GM23338 (cell line): ENCODE measurements around the gene ASAP2. TPM values are rescaled to one million over a fixed set of nuclear protein-coding genes. Genes with fewer than 3 reads are reported as not detected.

ENCODE experiments used
- ATAC-seq: fragments of 200-7000 bp; cut with Tn5 transposase; 3 replicates; pipeline ENCODE4 v1.9.1; 2020
- DNase-seq: peaks from one replicate; pipeline ENCODE4 v3.0.0-alpha.2; 2015; ENCODE audit warnings: low spot score
- H2AFZ ChIP-seq: fragments of 200-600 bp; sonication (generic); 2 replicates; pipeline ENCODE4 v1.8.0; 2016; ENCODE audit warnings: antibody characterized with exemption, mild to moderate bottlenecking, moderate library complexity
- H3F3A ChIP-seq: fragments of 200-600 bp; sonication (generic); replicated peaks from 2 replicates; pipeline ENCODE4 v1.8.0; 2017; ENCODE audit warnings: antibody characterized with exemption, mixed run types, low read depth
- H3K27ac ChIP-seq: fragments of 200-600 bp; sonication (generic); 2 replicates; pipeline ENCODE4 v1.6.1; 2016; ENCODE audit warnings: low read depth
- H3K27me3 ChIP-seq: fragments of 200-600 bp; sonication (generic); 2 replicates; pipeline ENCODE4 v1.8.0; 2016; ENCODE audit warnings: mild to moderate bottlenecking, mixed run types, moderate library complexity; ENCODE audit not compliant: insufficient read depth
- H3K36me3 ChIP-seq: fragments of 200-600 bp; sonication (generic); 2 replicates; pipeline ENCODE4 v1.8.0; 2016; ENCODE audit warnings: mild to moderate bottlenecking; ENCODE audit not compliant: insufficient read depth
- H3K4me1 ChIP-seq: fragments of 200-600 bp; sonication (generic); 2 replicates; pipeline ENCODE4 v1.8.0; 2016; ENCODE audit warnings: mild to moderate bottlenecking, moderate library complexity; ENCODE audit not compliant: insufficient read depth
- H3K4me2 ChIP-seq: fragments of 200-600 bp; sonication (generic); 2 replicates; pipeline ENCODE4 v1.7.1; 2017; ENCODE audit warnings: mixed run types
- H3K4me3 ChIP-seq: fragments of 200-600 bp; sonication (generic); 2 replicates; pipeline ENCODE4 v1.6.1; 2016; ENCODE audit warnings: mixed run types
- H3K79me2 ChIP-seq: fragments of 200-600 bp; sonication (generic); replicated peaks from 2 replicates; pipeline ENCODE4 v1.8.0; 2017; ENCODE audit warnings: mild to moderate bottlenecking; ENCODE audit not compliant: insufficient read depth
- H3K9me2 ChIP-seq: fragments of 200-600 bp; sonication (generic); 2 replicates; pipeline ENCODE4 v1.8.0; 2017; ENCODE audit not compliant: insufficient read depth
- H4K20me1 ChIP-seq: fragments of 200-600 bp; sonication (generic); replicated peaks from 2 replicates; pipeline ENCODE4 v1.8.0; 2017; ENCODE audit warnings: mild to moderate bottlenecking; ENCODE audit not compliant: insufficient read depth
- H3K27ac Mint-ChIP-seq: 2 replicates; pipeline ENCODE4 v1.8.0; 2020; ENCODE audit warnings: inconsistent platforms, mild to moderate bottlenecking, moderate library complexity, mixed read lengths
- H3K27me3 Mint-ChIP-seq: 3 replicates; pipeline ENCODE4 v1.8.0; 2022; ENCODE audit warnings: low read depth, mild to moderate bottlenecking, moderate library complexity, mixed read lengths, inconsistent platforms; ENCODE audit not compliant: insufficient read depth, poor library complexity
- H3K36me3 Mint-ChIP-seq: 3 replicates; pipeline ENCODE4 v1.8.0; 2021; ENCODE audit warnings: low read depth, mild to moderate bottlenecking, inconsistent platforms, moderate library complexity, mixed read lengths
- H3K4me1 Mint-ChIP-seq: 3 replicates; pipeline ENCODE4 v1.8.0; 2020; ENCODE audit warnings: mild to moderate bottlenecking, inconsistent platforms, mixed read lengths
- H3K4me3 Mint-ChIP-seq: 3 replicates; pipeline ENCODE4 v1.8.0; 2021; ENCODE audit warnings: moderate library complexity, mild to moderate bottlenecking, inconsistent platforms, mixed read lengths
- H3K9me3 Mint-ChIP-seq: 3 replicates; pipeline ENCODE4 v1.8.0; 2020; ENCODE audit warnings: moderate library complexity, mild to moderate bottlenecking, inconsistent platforms, mixed read lengths
- CREB1 ChIP-seq: fragments of 250-450 bp; sonication (Bioruptor Pico); IDR thresholded peaks from 2 replicates; pipeline ENCODE4 v1.5.0; 2020; ENCODE audit warnings: low read depth, mild to moderate bottlenecking, moderate library complexity
- EZH2 ChIP-seq: fragments of 200-600 bp; sonication (generic); IDR thresholded peaks from one replicate; pipeline ENCODE4 v1.8.0; 2017; ENCODE audit warnings: antibody characterized with exemption, mild to moderate bottlenecking, low read depth; ENCODE audit not compliant: unreplicated experiment
- JUNB ChIP-seq: IDR thresholded peaks from one replicate; pipeline ENCODE4 v1.6.1; 2016; ENCODE audit warnings: antibody characterized with exemption; ENCODE audit not compliant: unreplicated experiment
- NANOG ChIP-seq: IDR thresholded peaks from 2 replicates; pipeline ENCODE4 v1.6.1; 2016; ENCODE audit warnings: antibody characterized with exemption, borderline replicate concordance
- STAT1 ChIP-seq: IDR thresholded peaks from one replicate; pipeline ENCODE4 v1.6.1; 2016; ENCODE audit warnings: antibody characterized with exemption; ENCODE audit not compliant: unreplicated experiment
- ZNF114 ChIP-seq: fragments of 250-450 bp; sonication (Bioruptor Pico); IDR thresholded peaks from 2 replicates; pipeline ENCODE4 v1.5.0; 2020; ENCODE audit warnings: mild to moderate bottlenecking, moderate library complexity
- polyA plus RNA-seq: library from polyadenylated mRNA; unstranded; fragments of >200 nt; fragmentation: Nextera tagmentation; extraction: Ambion mirVana; gene quantifications from 2 replicates; pipeline ENCODE4 v1.2.1, GENCODE V29; 2016
- total RNA-seq: library from RNA; depleted of rRNA; stranded (reverse); fragments of >200 nt; shearing (Covaris generic); gene quantifications from 2 replicates; pipeline ENCODE4 v1.2.3, GENCODE V29; 2014
- TF ChIP-seq, protein P1 (sequence below): fragments of 250-450 bp; sonication (Bioruptor Pico); IDR thresholded peaks from 2 replicates; pipeline ENCODE4 v1.5.0; 2020; ENCODE audit warnings: mild to moderate bottlenecking, moderate library complexity
- TF ChIP-seq, protein P2 (sequence below): IDR thresholded peaks from 2 replicates; pipeline ENCODE4 v1.6.1; 2016; ENCODE audit warnings: antibody characterized with exemption
- TF ChIP-seq, protein P3 (sequence below), 2 experiments: fragments of 200-600 bp in 1 of 2; sonication (generic) in 1 of 2; conservative IDR thresholded peaks; 2 replicates each; pipeline versions ENCODE4 v1.5.1 to v1.6.1; 2016 to 2017; ENCODE audit warnings: antibody characterized with exemption in 2 of 2, low read depth in 2 of 2, mild to moderate bottlenecking in 2 of 2, moderate library complexity in 1 of 2

ASAP2 gene
- total and polyA plus RNA-seq, 2 experiments from 2014 or later = 2.6 to 15.6 TPM

DNA sequence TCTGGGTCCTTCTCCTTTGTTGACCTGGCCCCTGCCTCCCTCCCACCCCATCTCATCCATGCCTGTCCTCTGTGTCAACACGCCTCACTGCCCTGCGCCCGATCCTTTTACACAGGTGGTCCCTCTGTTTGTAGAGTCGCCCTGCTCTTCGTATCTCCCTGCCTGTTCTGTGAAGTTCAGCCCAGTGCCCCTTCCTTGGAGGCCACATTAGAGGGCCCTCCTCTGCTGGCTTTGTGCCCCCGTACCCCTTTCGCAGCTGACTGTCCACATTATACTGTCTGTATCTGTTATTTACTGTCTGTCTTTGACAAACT is 25.5 kb downstream of the ASAP2 start (continued):
- TF ChIP-seq, protein P1, sequence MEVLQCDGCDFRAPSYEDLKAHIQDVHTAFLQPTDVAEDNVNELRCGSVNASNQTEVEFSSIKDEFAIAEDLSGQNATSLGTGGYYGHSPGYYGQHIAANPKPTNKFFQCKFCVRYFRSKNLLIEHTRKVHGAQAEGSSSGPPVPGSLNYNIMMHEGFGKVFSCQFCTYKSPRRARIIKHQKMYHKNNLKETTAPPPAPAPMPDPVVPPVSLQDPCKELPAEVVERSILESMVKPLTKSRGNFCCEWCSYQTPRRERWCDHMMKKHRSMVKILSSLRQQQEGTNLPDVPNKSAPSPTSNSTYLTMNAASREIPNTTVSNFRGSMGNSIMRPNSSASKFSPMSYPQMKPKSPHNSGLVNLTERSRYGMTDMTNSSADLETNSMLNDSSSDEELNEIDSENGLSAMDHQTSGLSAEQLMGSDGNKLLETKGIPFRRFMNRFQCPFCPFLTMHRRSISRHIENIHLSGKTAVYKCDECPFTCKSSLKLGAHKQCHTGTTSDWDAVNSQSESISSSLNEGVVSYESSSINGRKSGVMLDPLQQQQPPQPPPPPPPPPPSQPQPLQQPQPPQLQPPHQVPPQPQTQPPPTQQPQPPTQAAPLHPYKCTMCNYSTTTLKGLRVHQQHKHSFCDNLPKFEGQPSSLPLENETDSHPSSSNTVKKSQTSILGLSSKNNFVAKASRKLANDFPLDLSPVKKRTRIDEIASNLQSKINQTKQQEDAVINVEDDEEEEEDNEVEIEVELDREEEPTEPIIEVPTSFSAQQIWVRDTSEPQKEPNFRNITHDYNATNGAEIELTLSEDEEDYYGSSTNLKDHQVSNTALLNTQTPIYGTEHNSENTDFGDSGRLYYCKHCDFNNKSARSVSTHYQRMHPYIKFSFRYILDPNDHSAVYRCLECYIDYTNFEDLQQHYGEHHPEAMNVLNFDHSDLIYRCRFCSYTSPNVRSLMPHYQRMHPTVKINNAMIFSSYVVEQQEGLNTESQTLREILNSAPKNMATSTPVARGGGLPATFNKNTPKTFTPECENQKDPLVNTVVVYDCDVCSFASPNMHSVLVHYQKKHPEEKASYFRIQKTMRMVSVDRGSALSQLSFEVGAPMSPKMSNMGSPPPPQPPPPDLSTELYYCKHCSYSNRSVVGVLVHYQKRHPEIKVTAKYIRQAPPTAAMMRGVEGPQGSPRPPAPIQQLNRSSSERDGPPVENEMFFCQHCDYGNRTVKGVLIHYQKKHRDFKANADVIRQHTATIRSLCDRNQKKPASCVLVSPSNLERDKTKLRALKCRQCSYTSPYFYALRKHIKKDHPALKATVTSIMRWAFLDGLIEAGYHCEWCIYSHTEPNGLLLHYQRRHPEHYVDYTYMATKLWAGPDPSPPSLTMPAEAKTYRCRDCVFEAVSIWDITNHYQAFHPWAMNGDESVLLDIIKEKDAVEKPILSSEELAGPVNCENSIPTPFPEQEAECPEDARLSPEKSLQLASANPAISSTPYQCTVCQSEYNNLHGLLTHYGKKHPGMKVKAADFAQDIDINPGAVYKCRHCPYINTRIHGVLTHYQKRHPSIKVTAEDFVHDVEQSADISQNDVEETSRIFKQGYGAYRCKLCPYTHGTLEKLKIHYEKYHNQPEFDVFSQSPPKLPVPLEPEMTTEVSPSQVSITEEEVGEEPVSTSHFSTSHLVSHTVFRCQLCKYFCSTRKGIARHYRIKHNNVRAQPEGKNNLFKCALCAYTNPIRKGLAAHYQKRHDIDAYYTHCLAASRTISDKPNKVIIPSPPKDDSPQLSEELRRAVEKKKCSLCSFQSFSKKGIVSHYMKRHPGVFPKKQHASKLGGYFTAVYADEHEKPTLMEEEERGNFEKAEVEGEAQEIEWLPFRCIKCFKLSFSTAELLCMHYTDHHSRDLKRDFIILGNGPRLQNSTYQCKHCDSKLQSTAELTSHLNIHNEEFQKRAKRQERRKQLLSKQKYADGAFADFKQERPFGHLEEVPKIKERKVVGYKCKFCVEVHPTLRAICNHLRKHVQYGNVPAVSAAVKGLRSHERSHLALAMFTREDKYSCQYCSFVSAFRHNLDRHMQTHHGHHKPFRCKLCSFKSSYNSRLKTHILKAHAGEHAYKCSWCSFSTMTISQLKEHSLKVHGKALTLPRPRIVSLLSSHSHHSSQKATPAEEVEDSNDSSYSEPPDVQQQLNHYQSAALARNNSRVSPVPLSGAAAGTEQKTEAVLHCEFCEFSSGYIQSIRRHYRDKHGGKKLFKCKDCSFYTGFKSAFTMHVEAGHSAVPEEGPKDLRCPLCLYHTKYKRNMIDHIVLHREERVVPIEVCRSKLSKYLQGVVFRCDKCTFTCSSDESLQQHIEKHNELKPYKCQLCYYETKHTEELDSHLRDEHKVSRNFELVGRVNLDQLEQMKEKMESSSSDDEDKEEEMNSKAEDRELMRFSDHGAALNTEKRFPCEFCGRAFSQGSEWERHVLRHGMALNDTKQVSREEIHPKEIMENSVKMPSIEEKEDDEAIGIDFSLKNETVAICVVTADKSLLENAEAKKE (CRISPR knock-in tag) = no peak
- TF ChIP-seq EZH2 = no peak
- no peak for TF ChIP-seq CREB1 (CRISPR knock-in tag)
- TF ChIP-seq, protein P2, sequence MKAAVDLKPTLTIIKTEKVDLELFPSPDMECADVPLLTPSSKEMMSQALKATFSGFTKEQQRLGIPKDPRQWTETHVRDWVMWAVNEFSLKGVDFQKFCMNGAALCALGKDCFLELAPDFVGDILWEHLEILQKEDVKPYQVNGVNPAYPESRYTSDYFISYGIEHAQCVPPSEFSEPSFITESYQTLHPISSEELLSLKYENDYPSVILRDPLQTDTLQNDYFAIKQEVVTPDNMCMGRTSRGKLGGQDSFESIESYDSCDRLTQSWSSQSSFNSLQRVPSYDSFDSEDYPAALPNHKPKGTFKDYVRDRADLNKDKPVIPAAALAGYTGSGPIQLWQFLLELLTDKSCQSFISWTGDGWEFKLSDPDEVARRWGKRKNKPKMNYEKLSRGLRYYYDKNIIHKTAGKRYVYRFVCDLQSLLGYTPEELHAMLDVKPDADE = no peak
- no peak for TF ChIP-seq STAT1
- no peak for TF ChIP-seq ZNF114 (CRISPR knock-in tag)

DNA sequence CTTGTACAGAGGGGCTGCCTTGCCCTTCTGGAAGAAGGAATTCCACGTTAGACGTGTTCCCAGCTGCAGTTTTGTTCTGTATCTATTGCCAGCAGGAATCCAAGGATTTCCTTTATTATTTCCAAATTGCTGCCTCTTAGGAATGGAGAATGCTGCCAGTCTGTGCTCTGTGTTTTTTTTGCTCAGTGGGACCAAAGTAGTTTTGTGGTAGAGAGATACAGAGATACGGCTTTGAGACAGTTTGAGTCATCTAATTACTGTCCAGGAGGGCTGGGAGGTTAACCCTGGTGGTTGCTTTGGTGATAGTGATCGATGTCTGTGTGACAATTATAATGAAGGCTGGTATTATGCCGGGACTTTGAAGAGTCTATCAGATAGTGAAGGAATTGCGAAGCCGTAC is 26.3 kb downstream of the ASAP2 start:
- Histone ChIP-seq H4K20me1 (peaks cover 10% of the 10 kb centered on the region), H3K27me3 (no peaks in the 10 kb centered on the region), H3K79me2 (peaks cover 93% of the 10 kb centered on the region), H3K9me2 (no peaks in the 10 kb centered on the region), H3K36me3 (no peaks in the 10 kb centered on the region), H3K4me3 (no peak overlapping the region), H3K4me1 (peaks cover 10% of the 10 kb centered on the region), H2AFZ (no peak overlapping the region), H3K4me2 (no peak overlapping the region), H3F3A (no peaks in the 10 kb centered on the region), H3K27ac (no peak overlapping the region)
- Mint-ChIP-seq H3K36me3 (no peaks in the 10 kb centered on the region), H3K9me3 (no peaks in the 10 kb centered on the region; the same call in 2 of the 3 replicates), H3K4me1 (peaks cover 55% of the 10 kb centered on the region), H3K27ac (no peak overlapping the region), H3K27me3 (peaks cover 1% of the 10 kb centered on the region), H3K4me3 (no peak overlapping the region)
- DNase-seq (no peak), ATAC-seq (no peak)
- TF ChIP-seq STAT1 (no peak), JUNB (no peak), NANOG (no peak), CREB1 (CRISPR knock-in tag) (no peak)
- TF ChIP-seq, protein P3, sequence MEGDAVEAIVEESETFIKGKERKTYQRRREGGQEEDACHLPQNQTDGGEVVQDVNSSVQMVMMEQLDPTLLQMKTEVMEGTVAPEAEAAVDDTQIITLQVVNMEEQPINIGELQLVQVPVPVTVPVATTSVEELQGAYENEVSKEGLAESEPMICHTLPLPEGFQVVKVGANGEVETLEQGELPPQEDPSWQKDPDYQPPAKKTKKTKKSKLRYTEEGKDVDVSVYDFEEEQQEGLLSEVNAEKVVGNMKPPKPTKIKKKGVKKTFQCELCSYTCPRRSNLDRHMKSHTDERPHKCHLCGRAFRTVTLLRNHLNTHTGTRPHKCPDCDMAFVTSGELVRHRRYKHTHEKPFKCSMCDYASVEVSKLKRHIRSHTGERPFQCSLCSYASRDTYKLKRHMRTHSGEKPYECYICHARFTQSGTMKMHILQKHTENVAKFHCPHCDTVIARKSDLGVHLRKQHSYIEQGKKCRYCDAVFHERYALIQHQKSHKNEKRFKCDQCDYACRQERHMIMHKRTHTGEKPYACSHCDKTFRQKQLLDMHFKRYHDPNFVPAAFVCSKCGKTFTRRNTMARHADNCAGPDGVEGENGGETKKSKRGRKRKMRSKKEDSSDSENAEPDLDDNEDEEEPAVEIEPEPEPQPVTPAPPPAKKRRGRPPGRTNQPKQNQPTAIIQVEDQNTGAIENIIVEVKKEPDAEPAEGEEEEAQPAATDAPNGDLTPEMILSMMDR (conservative IDR thresholded peaks at IDR 0.05; ENCODE audit: low read depth in 2 of 2) = no peak
- TF ChIP-seq, protein P2 = no peak
